ENCODE data around the gene AHCTF1.
"Not testable (repeated sequence)": the region's sequence is repeated elsewhere in the genome, so short reads cannot be mapped to it uniquely, and the experiment has no call there.

Gene AHCTF1

DNA sequence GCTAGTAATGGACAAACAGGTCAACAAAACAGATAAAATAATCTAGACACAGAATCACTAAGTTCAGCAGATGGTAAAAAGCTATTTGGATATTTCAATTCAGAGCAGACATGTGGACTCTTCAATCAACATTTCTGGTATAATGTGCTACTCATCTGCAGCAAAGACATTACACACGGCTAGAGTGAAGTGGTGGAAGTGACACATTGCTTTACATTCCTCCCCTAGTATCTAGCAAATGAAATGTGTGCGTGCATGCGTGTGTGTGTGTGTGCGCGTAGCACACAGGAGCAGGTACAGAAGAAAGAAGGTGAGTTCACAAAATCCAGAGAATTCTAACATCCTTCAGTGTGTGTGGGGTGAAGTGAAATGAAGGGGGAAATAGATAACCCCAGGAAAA is 8.3 kb downstream of the AHCTF1 start:
- in situ Hi-C loops (cut with MboI; ENCODE audit: low pct_unique_long_range_greater_than_20kb, low sequenced_read_pairs) = no loop called here
- DNase-seq = no peak

- in situ Hi-C loops (cut with MboI; ENCODE audit: low pct_unique_long_range_greater_than_20kb, low sequenced_read_pairs) = no loop called here
- no peak for DNase-seq
These were observed 10.3 kb downstream of the AHCTF1 start for GRCh38 chr1:246921481-246921880.

DNA sequence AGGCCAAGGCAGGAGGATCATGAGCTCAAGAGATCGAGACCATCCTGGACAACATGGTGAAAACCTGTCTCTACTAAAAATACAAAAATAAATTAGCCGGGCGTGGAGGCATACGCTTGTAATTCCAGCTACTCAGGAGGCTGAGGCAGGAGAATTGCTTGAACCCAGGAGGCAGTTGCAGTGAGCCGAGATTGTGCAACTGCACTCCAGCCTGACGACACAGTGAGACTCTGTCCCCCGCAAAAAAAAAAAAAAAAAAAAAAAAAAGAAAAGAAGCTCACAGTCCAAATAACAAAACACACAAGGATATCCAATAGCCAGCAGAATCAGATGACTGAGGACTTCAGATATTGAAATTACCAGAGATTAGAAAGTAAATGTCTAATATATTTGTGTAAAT is 11.8 kb downstream of the AHCTF1 start:
- no peak for DNase-seq
- in situ Hi-C loops (cut with MboI; ENCODE audit: low pct_unique_long_range_greater_than_20kb, low sequenced_read_pairs) = no loop called here

GRCh38 chr1:246916026-246916923 is 15.5 kb downstream of the AHCTF1 start:
- DNase-seq; in situ Hi-C loops (cut with MboI; ENCODE audit: low pct_unique_long_range_greater_than_20kb, low sequenced_read_pairs): not testable (repeated sequence)

DNA sequence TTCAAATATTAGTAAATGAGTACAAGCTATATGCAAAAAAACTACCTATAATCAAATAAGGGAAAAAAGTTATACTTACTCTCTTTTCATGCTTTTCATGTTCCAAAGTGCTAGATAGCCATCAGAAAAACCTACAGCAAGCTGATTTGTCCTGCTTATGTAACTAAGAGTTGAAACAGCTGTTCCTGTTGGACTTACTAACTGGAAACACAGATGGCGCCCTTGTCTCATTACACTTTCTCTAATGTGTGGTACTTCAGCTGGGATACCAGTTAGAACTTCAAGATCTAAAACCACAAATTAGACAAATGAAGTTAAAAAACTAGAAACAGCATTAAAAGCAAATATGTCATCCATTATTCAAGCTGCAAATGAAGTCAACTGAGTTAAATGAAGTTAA is 24.3 kb downstream of the AHCTF1 start:
- peak; percentile 53 for DNase-seq
- in situ Hi-C loops (cut with MboI; ENCODE audit: low pct_unique_long_range_greater_than_20kb, low sequenced_read_pairs) = no loop called here

- in situ Hi-C loops (cut with MboI; ENCODE audit: low pct_unique_long_range_greater_than_20kb, low sequenced_read_pairs) = no loop called here
- no peak for DNase-seq
These were observed 24.9 kb downstream of the AHCTF1 start for GRCh38 chr1:246906833-246907232.

DNA sequence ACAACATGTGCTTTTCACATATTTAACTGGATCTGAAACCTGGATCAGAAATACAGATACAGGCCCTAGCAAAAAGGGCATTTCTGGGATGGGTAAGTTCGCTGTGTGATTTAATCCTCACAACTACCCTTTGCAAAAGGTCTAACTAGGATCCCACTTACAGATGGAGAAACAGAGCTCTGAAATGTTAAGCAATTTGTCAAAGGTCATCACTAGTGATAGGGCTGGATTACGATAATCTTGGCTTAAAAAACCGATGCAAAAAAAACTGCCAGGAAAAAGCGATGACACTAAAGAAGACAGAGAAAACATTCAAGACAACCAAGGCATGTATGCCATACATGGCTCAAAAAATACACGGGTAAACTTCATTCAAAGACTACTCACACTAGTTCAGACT is 29.9 kb downstream of the AHCTF1 start:
- in situ Hi-C loops (cut with MboI; ENCODE audit: low pct_unique_long_range_greater_than_20kb, low sequenced_read_pairs) = no loop called here

GRCh38 chr1:246897302-246897701 is 34.4 kb downstream of the AHCTF1 start:
- no peak for DNase-seq
- in situ Hi-C loops (cut with MboI; ENCODE audit: low pct_unique_long_range_greater_than_20kb, low sequenced_read_pairs) = no loop called here

More for the DNA sequence above, 29.9 kb downstream of the AHCTF1 start:
- DNase-seq = no peak

DNA sequence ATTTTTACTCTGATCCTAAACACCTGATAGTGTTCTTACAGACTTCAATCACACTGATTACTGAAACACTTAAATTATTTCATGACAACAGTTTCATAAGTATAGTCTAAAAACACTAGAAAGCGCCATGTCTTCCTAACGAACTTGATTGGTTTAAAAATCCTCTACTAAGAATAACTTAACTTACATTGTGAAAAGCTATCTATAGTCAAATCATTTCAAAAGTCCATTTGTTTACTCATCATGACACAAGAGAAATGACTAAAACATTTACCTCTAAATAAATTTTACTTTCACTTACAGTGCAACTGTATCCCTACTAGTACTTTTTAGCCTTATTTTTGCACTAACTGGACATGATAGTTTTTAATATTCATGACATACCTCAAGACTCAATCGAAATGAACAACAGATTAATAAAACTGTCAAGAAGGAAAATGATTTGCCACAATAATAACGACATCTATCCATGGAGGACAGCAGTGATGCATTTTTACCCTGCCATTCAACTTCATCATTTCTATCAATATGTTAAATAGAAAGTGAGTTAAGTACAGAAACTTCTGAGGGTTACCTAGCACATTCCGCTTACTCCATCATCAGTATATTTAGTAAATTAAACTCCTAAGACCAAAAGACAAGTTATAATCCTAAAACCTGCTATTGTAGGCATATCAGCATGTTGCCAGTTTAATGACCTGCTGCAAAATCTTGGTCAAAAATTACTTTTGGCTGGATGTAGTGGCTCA is 38.4 kb downstream of the AHCTF1 start:
- in situ Hi-C loops (cut with MboI; ENCODE audit: low pct_unique_long_range_greater_than_20kb, low sequenced_read_pairs) = no loop called here
- no peak for DNase-seq

DNA sequence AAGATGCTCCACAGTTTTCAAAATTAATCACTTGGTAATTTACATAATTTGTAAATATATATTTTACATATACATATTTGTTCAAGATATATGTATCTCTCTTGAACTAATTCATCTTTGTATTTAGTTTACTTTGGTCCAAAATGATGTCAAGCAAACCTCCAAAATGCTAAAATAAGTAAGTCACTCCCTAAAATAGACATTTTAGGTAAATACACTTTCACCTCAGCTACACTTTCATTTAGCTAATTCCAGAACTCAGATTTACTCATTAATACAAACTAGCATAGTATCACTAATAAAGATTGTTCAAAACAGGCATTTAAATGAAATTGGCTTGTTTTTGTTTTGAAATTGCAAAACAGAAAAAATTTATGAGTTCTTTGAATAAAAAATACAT is 40.6 kb downstream of the AHCTF1 start:
- no peak for DNase-seq
- in situ Hi-C loops (cut with MboI; ENCODE audit: low pct_unique_long_range_greater_than_20kb, low sequenced_read_pairs) = no loop called here

DNA sequence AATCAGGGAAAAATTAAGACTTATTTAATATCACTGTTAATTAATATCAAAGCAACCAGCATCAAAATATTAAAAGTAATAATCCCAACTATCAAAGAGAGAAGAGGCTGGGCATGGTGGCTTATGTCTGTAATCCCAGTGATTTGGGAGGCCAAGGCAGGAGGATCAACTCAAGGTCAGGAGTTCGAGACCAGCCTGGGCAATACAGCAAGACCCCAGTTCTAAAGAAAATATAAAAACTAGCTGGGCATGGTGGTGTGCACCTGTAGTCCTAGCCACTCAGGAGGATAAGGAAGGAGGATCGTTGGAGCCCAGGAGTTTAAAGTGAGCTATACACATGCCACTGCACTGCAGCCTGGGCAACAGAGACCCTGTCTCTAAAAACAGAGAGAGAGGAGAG is 43.2 kb downstream of the AHCTF1 start:
- no peak for DNase-seq
- in situ Hi-C loops (cut with MboI; ENCODE audit: low pct_unique_long_range_greater_than_20kb, low sequenced_read_pairs) = no loop called here

DNA sequence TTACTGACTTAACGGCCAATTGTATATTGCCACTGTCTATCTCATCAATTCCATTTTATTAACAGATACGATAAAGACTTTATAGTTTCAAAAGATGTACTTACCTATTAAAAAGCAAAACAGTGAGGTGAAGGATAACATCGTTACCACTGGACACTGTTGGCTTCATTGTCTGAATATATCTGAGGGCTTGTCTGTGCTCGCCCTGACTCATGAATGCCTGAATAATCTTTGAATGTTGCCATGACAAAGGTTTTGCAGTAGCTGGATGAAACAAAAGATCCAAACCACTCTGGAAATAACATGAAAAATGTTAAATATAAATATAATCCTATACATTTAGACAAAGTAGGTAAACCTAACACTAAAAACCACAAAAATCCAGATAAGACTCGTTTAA is 46.4 kb downstream of the AHCTF1 start:
- in situ Hi-C loops (cut with MboI; ENCODE audit: low pct_unique_long_range_greater_than_20kb, low sequenced_read_pairs) = not testable (repeated sequence)

GRCh38 chr1:246878551-246878950 is 53.2 kb downstream of the AHCTF1 start:
- DNase-seq = no peak
- in situ Hi-C loops (cut with MboI; ENCODE audit: low pct_unique_long_range_greater_than_20kb, low sequenced_read_pairs) = no loop called here

More for the DNA sequence above, 46.4 kb downstream of the AHCTF1 start:
- not testable (repeated sequence) for DNase-seq

DNA sequence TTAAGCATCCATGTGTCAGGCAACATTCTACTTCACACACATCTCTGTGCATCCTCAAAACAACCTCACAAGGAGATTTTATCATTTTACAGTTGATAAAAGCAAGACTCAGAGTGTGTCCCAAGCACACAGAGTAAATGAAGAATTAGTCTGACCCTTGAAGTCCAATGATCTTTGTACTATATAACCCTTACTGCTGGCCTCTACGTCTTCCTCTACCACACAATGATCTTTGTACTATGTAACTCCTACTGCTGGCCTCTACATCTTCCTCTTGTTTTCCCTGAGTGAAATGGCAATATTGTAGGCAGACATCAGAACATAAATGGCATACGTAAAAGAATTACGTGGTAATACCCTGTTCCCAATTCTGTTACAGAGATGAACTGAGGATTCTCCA is 55.3 kb downstream of the AHCTF1 start:
- no peak for DNase-seq
- in situ Hi-C loops (cut with MboI; ENCODE audit: low pct_unique_long_range_greater_than_20kb, low sequenced_read_pairs) = no loop called here

GRCh38 chr1:246875041-246876026 is 56.4 kb downstream of the AHCTF1 start:
- DNase-seq = no peak
- in situ Hi-C loops (cut with MboI; ENCODE audit: low pct_unique_long_range_greater_than_20kb, low sequenced_read_pairs) = no loop called here

DNA sequence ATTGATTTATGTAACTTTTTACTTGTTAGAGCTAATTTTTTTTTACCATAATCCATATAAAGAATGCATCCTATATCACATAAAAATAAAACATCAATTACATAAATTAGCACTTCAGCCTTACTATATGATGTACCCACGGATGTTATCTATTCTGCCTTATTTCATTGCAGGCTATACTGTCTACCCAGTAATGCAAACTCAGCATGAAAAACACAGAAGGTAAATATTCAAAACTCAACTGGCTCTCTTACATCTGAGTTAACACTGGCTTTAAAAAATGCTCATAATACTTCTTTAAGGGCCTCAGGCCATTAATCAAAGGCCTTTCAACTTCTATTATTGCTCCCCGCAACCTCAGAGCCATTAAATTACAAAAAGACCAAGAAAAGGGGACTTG is 65.8 kb downstream of the AHCTF1 start:
- in situ Hi-C loops (cut with MboI; ENCODE audit: low pct_unique_long_range_greater_than_20kb, low sequenced_read_pairs) = no loop called here
- DNase-seq = no peak

DNA sequence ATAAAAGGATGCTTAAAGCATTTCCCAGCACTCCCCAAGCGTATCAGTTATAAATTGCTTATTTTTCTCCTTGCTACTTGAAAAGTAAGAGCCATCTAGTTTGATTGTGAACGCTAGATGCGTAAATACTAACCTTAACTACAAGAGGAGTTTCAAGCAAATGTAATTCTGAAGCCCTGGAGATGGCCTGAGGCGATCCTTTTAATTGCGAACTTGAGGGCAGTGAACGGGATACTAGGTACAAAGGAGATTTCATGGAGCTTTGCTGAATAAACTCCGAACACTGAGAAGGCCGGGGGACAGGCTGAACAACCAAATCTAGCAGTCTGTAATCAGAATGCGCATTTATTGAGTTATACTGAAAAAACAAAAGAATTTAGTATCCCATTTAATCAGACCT is 68.0 kb downstream of the AHCTF1 start:
- DNase-seq; in situ Hi-C loops (cut with MboI; ENCODE audit: low pct_unique_long_range_greater_than_20kb, low sequenced_read_pairs): not testable (repeated sequence)

DNA sequence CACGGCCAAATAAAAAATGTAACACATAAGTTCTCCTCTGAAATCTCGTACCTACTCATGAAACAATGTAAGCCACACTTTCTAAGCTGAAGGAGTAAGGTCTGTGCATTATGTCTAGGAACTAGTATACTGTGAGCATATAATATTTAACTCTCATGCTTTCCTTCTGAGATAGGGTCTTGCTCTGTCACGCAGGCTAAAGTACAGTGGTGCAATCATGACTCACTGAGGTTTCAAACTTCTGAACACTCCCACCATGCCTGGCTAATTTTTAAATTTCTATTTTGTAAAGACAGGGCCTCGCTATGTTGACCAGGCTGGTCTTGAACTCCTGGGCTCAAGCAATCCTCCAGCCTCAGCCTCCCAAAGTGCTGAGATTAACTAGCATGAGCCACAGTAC is 71.3 kb downstream of the AHCTF1 start:
- in situ Hi-C loops (cut with MboI; ENCODE audit: low pct_unique_long_range_greater_than_20kb, low sequenced_read_pairs) = no loop called here
- DNase-seq = no peak

GRCh38 chr1:246856371-246856770 is 75.4 kb downstream of the AHCTF1 start:
- in situ Hi-C loops (cut with MboI; ENCODE audit: low pct_unique_long_range_greater_than_20kb, low sequenced_read_pairs) = no loop called here
- DNase-seq = no peak
